Measurements from ENCODE around the gene ABHD15.
"Not testable (repeated sequence)": the region's sequence is repeated elsewhere in the genome, so short reads cannot be mapped to it uniquely, and the experiment has no call there.

Gene ABHD15

DNA sequence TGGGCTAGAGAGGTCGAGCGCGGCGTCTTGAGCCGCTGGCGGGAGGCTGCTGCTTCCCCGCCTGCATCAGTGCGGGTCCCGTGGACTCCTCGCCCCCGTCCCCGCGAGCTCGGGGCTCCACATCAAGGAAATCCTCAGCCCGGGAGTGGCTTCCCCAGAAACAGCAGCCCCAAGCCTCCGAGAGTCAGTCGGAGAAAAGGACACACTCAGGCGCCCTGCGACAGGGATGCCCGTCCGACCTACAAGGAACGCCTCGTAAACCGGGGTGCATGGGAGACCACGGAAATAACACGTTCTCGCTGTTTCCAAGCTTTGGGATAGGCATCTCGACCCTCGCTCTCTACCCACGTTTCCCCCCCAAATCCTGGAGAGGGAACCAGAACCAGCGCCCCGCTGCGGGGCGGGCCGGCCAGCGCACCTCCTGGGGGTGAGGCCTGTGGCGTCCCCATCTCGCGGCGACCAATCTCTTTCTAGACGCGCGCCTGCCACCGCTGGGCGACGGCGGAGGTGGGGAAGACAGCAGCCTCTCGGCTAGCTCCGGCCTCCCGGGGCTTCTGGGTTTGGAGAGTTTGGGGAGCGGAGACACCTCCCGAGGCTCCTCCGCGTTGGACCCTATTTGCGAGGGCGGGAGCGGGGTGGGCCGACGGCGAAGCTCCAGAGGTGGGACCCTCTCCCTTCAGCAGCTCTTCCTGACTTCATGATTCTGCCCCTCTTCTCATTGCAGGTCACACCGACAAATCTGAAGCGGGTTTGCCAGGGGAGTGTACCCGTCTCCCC, 905 bp upstream of the ABHD15 start:
- DNase-seq, result peak; percentile 8

DNA sequence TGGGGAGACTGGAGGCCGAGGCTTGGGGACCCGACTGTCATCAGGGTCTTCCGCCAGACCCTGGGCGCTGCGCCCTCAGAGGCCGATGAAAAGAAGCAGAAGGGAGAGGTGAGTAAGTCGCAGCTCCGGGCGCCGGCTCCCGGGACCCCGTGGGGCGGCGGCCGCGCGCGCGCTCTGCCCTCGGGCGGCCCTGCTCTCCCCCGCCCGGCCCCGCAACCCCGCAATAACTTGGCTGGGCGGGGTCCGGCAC, 392 bp upstream of the ABHD15 start:
- no peak for DNase-seq

DNA sequence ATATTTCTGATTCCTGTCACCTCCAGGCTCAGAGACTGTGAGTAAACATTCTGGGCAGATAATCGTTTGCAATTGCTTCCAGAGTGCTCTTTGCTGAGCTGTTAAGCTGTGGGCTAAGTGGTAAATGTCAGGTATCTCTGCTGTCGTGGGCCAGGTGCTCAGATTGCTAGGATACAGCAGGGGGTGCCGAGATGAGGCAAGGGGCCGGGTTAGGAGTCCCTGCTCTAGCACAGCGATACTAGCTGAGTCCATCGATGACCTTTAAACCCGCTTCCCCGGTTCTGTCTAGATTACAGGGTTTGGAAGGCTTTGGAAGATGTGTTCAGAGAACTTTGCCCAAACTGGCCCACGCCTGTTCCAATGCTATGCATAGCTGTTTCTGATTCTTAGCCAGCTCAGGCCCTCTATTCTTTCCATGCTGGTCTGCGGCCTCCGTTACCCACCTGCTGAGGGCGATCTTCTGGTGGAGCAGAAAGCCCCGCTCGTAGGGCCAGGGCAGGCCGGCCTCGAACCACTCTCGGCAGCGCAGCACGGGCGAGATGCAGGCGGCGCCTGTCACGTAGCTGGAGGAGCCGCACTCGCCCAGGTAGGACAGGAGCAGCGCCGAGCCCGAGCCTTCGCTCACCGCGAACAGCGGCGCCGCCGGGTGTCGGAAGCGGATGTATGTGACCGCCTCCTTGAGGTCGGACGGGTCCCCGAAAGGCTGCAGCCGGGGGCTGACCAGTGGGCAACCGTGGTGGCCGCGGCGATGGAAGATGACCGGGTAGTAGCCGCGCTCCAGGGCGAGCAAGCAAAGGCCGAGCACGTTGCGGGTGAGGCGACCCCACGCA, 979 bp downstream of the ABHD15 start:
- DNase-seq, result peak; percentile 10

DNA sequence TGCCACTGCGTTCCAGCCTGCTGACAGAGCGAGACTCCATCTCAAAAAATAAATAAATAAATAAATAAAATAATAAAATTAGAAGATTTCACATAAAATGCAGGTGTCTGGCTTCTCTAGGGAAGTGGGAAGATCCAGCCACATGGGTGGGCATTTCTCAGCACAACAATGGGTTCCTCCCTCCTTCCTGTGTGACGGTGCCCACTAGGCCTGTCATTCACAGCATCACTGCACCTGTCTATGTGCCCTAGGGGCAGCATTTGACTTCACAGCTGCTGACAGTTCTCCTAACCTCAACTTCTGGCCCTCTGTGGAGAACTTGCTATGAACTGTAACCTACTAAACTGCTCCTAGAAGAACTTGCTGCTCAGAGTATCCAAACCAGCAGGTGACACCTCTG, 3.0 kb downstream of the ABHD15 start:
- DNase-seq, result no peak

- no peak for DNase-seq
These were observed 4.2 kb downstream of the ABHD15 start for GRCh38 chr17:29562615-29563014.

DNA sequence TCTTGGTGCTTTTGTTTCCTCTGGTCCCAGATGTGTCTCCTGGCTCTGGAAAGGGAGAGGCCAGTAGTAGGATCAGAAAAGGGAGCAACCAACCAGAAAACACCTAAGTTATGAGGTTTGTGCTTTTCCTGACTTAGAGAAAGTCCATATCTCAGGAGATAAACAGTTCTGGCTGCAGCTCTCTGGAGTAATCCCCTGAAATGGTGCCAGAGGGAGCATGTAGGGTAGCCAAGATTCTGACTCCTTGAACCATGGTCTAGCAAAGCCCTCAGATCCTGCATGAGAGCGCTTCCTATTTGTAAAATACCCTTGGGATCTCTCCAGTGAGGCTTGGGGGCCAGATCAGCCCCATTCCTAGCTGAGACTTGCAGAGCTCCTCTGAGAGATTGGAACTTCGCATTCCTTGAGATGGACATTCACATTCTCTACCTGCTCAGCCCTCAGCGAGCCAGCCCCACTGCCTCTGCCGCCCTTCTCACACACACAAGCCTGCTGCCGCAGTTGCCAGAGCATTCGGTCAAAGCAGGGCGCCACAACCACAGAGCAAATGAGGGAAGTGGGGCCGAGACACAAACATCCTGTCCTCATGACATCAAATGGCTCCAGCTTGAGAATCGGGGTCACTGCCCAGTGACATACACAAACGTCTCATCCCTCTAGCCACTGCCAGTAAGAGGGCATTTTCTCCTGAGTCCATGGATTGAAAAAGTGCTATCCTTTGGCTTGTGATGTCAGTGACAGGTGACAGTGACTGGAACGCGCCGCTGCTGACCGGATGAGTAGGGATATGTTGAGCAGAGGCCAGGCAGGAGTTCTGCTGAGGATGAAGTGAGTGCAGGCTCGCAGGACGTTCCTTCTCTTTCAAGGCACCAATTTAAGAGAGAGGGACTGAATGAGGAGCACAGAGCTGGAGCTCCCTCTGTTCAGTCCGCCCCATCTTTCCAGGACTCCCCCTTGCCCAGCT, 5.0 kb downstream of the ABHD15 start:
- DNase-seq, result no peak

DNA sequence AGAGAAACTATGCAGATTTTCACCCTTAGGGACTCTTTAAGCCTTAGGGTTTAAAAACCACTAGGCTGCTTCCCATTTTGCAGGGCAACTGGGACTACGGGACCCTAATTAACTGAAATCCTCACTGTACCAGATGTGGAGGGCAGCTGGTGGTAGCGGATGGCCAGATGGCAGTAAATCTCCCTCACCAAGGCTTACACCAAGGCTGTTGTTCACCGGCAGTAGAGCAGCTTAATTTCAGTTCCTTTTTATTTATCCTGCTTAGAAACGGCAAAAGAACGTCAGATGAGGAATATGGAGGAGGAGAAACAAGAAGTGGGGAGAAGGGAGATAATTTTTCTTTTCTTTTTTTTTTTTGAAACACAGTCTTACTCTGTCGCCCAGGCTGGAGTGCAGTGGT, 6.5 kb downstream of the ABHD15 start:
- no peak for DNase-seq

DNA sequence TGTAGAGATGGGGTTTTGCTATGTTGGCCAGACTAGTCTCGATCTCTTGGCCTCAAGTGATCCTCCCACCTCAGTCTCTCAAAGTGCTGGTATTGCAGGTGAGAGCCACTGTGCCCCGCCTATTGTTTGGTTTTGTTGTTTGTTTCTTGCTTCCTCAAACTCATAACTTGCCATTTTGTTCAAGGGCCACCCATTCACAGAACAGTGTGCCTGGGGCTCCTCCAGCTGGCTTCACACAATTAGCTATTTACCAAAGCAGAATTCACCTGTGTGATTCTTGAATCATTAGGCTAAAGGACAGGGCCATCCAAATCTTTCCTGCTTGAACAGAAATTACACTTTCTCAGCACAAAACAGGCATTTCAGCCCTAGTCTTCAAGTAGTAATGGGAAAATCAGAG, 7.2 kb downstream of the ABHD15 start:
- no peak for DNase-seq

- DNase-seq, result not testable (repeated sequence)
These were observed 8.7 kb downstream of the ABHD15 start for GRCh38 chr17:29558139-29558538.

- DNase-seq, result no peak
These were observed 9.1 kb downstream of the ABHD15 start for GRCh38 chr17:29557739-29558116.

DNA sequence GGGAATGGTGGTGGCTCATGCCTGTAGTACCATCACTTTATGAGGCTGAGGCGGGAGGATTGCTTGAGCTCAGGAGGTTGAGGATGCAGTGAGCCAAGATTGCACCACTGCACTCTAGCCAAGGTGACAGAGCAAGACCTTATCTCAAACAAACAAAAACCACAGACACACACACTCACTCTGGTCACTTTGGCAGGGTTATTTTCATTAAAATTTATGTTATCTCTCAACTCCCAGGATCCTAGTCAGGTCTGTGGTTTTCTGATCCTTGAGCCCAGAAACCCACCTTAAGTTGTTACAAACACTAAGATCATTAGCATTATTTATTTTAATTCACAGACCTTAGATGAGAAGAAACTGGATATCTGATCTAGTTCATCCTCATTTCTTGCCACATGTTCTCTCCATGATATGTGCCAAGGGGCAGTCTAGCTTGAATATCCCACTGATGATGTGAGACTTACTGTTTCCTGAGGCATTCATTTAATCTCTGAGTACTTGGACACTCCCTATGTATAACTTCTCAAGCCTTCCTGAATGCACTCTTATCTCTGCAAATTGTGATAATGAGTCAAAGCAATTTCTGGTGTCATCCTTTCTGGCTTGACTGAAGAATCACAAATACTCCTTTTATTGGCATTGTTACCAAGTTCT, 9.6 kb downstream of the ABHD15 start:
- DNase-seq, result no peak

GRCh38 chr17:29555840-29556239, 11.0 kb downstream of the ABHD15 start:
- no peak for DNase-seq

DNA sequence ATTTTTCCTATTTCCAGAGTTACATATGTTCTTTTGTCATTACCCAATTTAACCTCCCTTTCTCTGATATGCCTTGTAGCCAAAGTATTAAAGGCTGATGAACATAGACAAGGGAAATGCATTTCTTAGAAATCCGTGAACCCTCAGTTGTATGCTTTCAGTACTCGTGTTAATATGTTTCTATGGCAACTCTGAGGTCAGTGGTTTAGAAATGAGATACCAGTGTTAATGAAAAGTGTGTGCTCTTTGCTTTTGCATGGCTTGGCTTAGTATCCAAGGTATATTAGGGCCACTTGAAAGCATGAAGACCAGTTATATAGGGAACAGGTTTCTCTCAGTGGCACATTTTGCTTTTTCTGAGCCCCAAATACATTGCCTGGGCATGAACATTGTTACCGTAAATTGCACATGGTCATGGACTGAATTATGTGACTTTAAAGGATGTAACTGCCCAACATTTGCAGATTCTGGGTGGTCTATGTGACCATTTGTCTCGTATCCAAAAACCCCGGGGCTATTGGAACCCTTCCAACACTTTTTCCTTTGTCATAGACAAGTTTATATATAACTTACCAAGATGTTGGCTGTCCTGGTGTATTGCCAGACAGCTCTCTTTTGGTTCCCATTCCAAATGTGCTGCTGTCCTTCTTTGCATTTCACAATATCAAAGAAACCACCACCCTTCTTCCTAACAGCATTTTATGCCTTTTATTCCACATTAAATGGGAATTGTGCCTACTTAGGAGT, 17.5 kb downstream of the ABHD15 start:
- DNase-seq, result no peak

- no peak for DNase-seq
These were observed 20.0 kb downstream of the ABHD15 start for GRCh38 chr17:29546830-29547229.

- DNase-seq, result no peak
These were observed 20.8 kb downstream of the ABHD15 start for GRCh38 chr17:29546085-29546484.

DNA sequence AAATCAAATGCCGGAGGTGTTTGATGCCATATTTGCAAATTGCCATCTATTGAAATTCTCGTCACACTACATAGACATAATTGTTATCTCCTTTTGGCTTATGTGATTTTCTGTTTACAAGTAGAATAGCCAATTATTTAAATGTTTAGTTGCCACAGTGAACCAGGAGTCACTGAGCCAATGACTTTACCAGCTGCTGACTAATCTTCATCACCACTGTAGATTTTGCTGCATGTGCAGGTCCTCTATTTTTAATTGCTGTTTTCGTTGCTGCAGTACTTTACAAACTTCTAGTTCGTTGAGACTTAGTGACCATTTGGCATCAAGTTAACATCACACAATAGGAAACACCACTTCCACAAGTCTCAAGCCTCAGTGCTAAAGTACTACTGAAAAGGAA, 22.8 kb downstream of the ABHD15 start:
- no peak for DNase-seq

GRCh38 chr17:29533976-29534375, 32.9 kb downstream of the ABHD15 start:
- DNase-seq, result no peak

GRCh38 chr17:29526322-29526721, 40.5 kb downstream of the ABHD15 start:
- no peak for DNase-seq

- DNase-seq, result no peak
These were observed 42.1 kb downstream of the ABHD15 start for GRCh38 chr17:29524692-29525091.

- DNase-seq, result no peak
These were observed 48.5 kb downstream of the ABHD15 start for GRCh38 chr17:29518359-29518758.

DNA sequence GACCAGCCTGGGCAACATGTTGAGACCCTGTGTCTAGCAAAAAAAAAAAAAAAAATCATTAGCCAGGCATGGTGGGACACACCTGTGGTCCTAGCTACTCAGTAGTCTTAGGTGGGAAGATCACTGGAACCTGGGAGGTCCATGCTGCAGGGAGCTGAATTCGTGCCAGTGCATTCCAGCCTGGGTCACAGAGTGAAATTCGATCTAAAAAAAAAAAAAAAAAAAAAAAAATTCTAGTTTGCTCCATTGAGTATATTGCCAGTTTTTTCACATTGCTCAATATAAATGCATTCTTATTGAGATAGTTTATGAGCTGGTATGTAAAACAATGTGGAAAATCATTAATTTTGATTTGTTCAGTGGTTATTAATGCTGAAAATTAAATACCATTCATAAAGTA, 52.0 kb downstream of the ABHD15 start:
- DNase-seq, result no peak

- no peak for DNase-seq
These were observed 55.9 kb downstream of the ABHD15 start for GRCh38 chr17:29510953-29511352.

All from SHP77 treated with DMSO at 0.1 percent for 48 hours (cell line).